Bronchus fibroblast of lung (primary cell): ENCODE measurements around the gene TNFSF10. TPM values are rescaled to one million over a fixed set of nuclear protein-coding genes. Genes with fewer than 3 reads are reported as not detected.

Experiments used
- total RNA-seq: library from RNA; depleted of rRNA; stranded (reverse); fragments of >200 nt; gene quantifications from 2 replicates; pipeline ENCODE4 v1.2.3, GENCODE V29; 2015

Gene TNFSF10
- 0.45 and 1.7 TPM in 2 replicates for total RNA-seq

DNA sequence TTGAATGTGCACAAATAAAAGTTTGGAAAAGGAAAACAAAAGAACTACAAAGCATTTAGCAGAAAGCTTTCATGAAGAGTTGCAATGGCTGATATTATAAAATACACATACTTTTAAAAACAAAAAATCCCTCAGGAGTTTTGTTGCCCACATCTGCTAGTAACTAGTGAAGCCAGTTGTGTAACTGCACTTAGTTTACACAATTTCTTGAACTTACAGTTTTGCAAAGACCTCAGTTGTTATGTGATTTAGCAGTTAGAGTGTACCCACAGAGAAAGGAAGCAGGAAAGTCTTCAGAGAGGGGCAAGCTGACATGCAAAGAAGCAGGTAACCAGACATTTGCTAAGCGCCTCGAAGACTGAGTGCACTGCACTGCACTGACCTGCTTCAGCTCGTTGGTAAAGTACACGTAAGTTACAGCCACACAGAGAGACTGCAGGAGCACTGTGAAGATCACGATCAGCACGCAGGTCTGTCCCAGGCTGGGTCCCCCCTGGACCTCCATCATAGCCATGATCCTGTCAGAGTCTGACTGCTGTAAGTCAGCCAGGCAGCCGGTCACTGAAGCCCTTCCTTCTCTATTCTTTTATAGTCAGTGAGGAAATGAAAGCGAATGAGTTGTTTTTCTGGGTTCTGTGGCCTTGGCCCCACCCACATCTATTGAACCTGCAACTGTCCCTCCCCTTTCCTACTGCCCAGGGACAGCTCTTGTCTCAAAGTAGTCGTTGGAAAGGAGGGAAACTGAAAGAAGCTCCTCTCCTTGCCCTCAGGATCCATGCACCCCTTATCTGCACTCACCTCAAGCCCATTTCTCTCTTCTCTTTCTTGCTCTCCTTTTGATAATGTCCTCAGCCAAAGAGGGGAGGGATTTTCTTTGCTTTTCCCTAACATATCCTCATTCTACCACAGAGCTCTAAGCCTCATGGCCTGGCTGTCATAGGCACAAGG is at the start of gene TNFSF10:
Gene TNFSF10 (minus strand): TSS at position 560 of the 948 bp plus-strand sequence. CDS start 46 bp downstream, at position 514.

Other genes with a start within 250 kb of the TNFSF10 start
- gene GHSR, start 75.0 kb downstream of the TNFSF10 start, total RNA-seq = not detected in 2 replicates
- gene NCEH1, start 187.6 kb upstream of the TNFSF10 start, total RNA-seq = 7.7 and 8.3 TPM in 2 replicates
- 52.6 and 57.0 TPM in 2 replicates for gene ECT2, start 227.3 kb upstream of the TNFSF10 start, total RNA-seq